Kidney (tissue), 14 donors: ENCODE measurements around the gene CTNNB1. TPM values are rescaled to one million over a fixed set of nuclear protein-coding genes. Genes with fewer than 3 reads are reported as not detected.

Experiments used
- DNase-seq, 5 donors: peaks; one replicate each; pipeline ENCODE4 v3.0.0-alpha.2; 2013 to 2020
- FAIRE-seq: peaks from 2 replicates; lab custom pipeline; 2012; peaks lifted over from hg19 to GRCh38; lab: Jason Lieb, UNC
- H3K27ac ChIP-seq, 2 donors: one replicate each; pipeline ENCODE4 v1.7.0; 2013; ENCODE audit warnings: low read depth in 2 of 2, low read length in 2 of 2, inconsistent platforms in 1 of 2
- H3K27me3 ChIP-seq: one replicate; pipeline ENCODE4 v1.7.1; 2013; ENCODE audit warnings: low read length, inconsistent platforms; ENCODE audit not compliant: control insufficient read depth, insufficient read depth
- H3K36me3 ChIP-seq, 3 donors: one replicate each; pipeline versions ENCODE4 v1.7.0 to v1.7.1; 2013; ENCODE audit warnings: low read length in 3 of 3, control low read depth in 1 of 3, inconsistent platforms in 1 of 3; ENCODE audit not compliant: insufficient read depth in 3 of 3, control insufficient read depth in 2 of 3
- H3K4me1 ChIP-seq, 3 donors: one replicate each; pipeline versions ENCODE4 v1.7.0 to v1.7.1; 2013; ENCODE audit warnings: low read length in 3 of 3, inconsistent platforms in 1 of 3, low read depth in 1 of 3; ENCODE audit not compliant: control insufficient read depth in 2 of 3, insufficient read depth in 2 of 3
- H3K4me3 ChIP-seq, 3 donors: one replicate each; pipeline versions ENCODE4 v1.7.0 to v1.8.1; 2013; ENCODE audit warnings: low read length in 3 of 3, control low read depth in 1 of 3, inconsistent platforms in 1 of 3
- H3K9ac ChIP-seq, 3 donors: one replicate each; pipeline versions ENCODE4 v1.7.0 to v1.7.1; 2013; ENCODE audit warnings: low read length in 3 of 3, control low read depth in 1 of 3, inconsistent platforms in 1 of 3
- H3K9me3 ChIP-seq, 3 donors: one replicate each; pipeline versions ENCODE4 v1.7.0 to v1.7.1; 2013; ENCODE audit warnings: low read length in 3 of 3, control low read depth in 1 of 3, inconsistent platforms in 1 of 3; ENCODE audit not compliant: control insufficient read depth in 2 of 3, insufficient read depth in 1 of 3
- CTCF ChIP-seq: IDR thresholded peaks from 3 replicates; pipeline ENCODE4 v1.5.1; 2012; ENCODE audit warnings: mild to moderate bottlenecking, moderate library complexity, borderline replicate concordance; ENCODE audit not compliant: insufficient read depth; ENCODE audit errors: extremely low read depth
- intact Hi-C: fragments of 100-400 bp; cut with DNase I; formaldehyde crosslinking; loops from one replicate; pipeline ENCODE4 v1.11.1; 2022
- polyA plus RNA-seq: library from polyadenylated mRNA; stranded (reverse); fragments of 350-450 nt; fragmentation: Illumina TruSeq; extraction: RNeasy Lipid Tissue Mini Kit (QIAGEN cat#74804); gene quantifications from one replicate; pipeline ENCODE4 v1.2.3, GENCODE V29; 2014; ENCODE audit warnings: low read depth, low replicate concordance; ENCODE audit not compliant: insufficient read depth
- total RNA-seq: library from RNA; stranded (reverse); fragmentation: NEBNext Ultra II Directional; extraction: Animal tissue kit (Norgen Biotek cat#: 25700); gene quantifications from one replicate; pipeline ENCODE4 v1.2.1, GENCODE V29; 2021
- donor health status: control.
- donor health status: control.
- donor health status: control.
- donor health status: control.
- donor health status: control.
- donor health status: DM: yes; HTN: yes; CAD: no.
- donor health status: Normal renal cell carcinoma (clear cell type).

CTNNB1 gene
- total and polyA plus RNA-seq, 2 donors from 2014 or later: 97.0 to 329 TPM

DNA sequence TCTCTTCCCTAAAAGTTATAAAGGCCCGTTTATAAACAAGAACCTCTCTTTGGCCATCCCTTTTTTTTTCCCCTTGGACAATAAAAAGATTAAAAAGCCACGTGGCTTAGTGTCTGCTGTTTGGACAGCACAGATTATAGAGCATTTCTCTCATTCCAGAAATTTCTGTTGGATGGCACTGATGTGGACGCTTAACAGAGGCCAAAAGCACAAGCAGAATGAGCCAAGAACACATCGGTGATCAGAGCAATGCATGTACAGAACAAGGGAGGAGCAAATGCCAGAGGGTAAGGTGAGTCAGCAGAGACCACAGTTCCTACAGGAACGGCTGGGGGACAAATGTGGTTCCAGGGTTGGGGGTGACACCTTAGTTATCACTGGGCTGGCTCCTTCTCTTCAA is 30.3 kb upstream of the CTNNB1 start:
- no peak overlapping the region for H3K9ac ChIP-seq
- no peak for TF ChIP-seq CTCF
- H3K4me1 ChIP-seq: no peaks in the 10 kb centered on the region
- no peak for DNase-seq
- FAIRE-seq: no peak
- H3K27ac ChIP-seq: no peak overlapping the region
- intact Hi-C loops: no loop called here
- no peak overlapping the region for H3K4me3 ChIP-seq
- H3K9me3 ChIP-seq: no peaks in the 10 kb centered on the region
- no peaks in the 10 kb centered on the region for H3K27me3 ChIP-seq
- no peaks in the 10 kb centered on the region for H3K36me3 ChIP-seq

DNA sequence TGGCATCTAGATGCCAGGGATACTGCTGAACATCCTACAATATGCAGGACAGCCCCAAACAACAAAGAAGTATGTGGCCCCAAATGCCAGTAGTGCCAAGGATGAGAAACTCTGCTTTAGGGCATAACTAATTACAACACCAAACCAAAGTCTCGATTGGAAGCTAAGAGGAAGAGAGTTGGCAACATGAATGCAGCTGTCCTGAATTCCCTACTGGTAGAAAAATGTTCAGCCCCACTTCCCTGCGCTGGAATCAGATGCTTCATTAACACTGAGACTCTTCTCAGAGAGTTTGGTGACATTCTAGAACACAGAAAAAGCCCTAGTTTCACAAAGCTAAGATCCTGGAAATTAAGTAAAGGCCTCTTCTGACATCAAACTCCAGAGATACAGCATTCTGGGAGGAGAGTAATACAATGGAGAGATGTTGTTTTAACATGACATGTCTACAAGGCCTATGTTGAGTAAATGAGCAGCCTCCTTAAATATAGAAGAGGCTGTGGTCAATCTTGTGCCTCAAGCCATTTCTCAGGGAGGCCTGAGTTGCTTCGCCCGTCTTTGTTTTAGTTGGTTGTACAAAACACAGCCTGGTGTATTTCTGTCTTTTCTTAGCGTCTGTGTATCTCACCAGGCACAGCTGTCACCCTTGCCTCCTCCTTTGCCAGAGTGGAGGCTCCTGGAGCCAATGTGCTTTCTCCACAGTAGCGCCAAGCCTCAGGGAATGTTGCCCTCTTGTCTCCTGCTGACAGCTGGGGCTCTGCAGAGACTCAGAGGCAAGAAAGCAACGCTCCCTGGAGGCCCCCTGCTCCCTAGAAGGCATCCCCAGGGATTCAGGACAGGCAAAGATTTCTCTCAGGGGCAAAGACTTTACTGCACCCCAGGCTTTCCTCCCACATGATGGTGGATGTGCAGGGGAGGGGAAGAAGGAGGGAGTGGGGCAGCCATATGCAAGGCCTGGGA is 25.1 kb upstream of the CTNNB1 start:
- intact Hi-C loops: no loop called here
- FAIRE-seq: no peak
- no peak for TF ChIP-seq CTCF

GRCh38 chr3:41175365-41175764 is 23.9 kb upstream of the CTNNB1 start:
- H3K27me3 ChIP-seq: no peaks in the 10 kb centered on the region
- peaks cover 0 to 2% (median 0%) of the 10 kb centered on the region in 3 donors for H3K4me1 ChIP-seq
- H3K9me3 ChIP-seq: no peaks in the 10 kb centered on the region
- intact Hi-C loops: no loop called here
- no peak for DNase-seq
- no peak for FAIRE-seq
- H3K9ac ChIP-seq: no peak overlapping the region
- no peak for TF ChIP-seq CTCF
- no peak overlapping the region for H3K27ac ChIP-seq
- no peak overlapping the region for H3K4me3 ChIP-seq
- H3K36me3 ChIP-seq: no peaks in the 10 kb centered on the region

More for the DNA sequence above, 25.1 kb upstream of the CTNNB1 start:
- H3K36me3 ChIP-seq: no peaks in the 10 kb centered on the region
- no peak overlapping the region for H3K9ac ChIP-seq
- H3K4me3 ChIP-seq: no peak overlapping the region
- H3K4me1 ChIP-seq: peaks cover 0 to 2% (median 0%) of the 10 kb centered on the region in 3 donors
- peak in 2 of 5 donors; percentile 47 to 70 for DNase-seq
- no peak overlapping the region for H3K27ac ChIP-seq
- no peaks in the 10 kb centered on the region for H3K9me3 ChIP-seq
- H3K27me3 ChIP-seq: no peaks in the 10 kb centered on the region
